NCI-H1694 treated with DMSO at 0.1 percent for 48 hours (cell line): ENCODE measurements around the gene SARNP.
"Not testable (repeated sequence)": the region's sequence is repeated elsewhere in the genome, so short reads cannot be mapped to it uniquely, and the experiment has no call there.

Source experiments
- DNase-seq: peaks from one replicate; lab custom pipeline; 2025; lab: John Stamatoyannopoulos, UW

Gene SARNP

GRCh38 chr12:55797068-55797467 is 20.5 kb downstream of the SARNP start:
- DNase-seq = peak; percentile 35

- DNase-seq = no peak
Observed at GRCh38 chr12:55795950-55796349, 21.6 kb downstream of the SARNP start.

GRCh38 chr12:55789893-55790292 is 27.6 kb downstream of the SARNP start:
- DNase-seq = no peak

- DNase-seq = no peak
Observed at GRCh38 chr12:55789171-55789570, 28.4 kb downstream of the SARNP start.

GRCh38 chr12:55788546-55788945 is 29.0 kb downstream of the SARNP start:
- no peak for DNase-seq

GRCh38 chr12:55780685-55781084 is 36.8 kb downstream of the SARNP start:
- no peak for DNase-seq

GRCh38 chr12:55777856-55778255 is 39.7 kb downstream of the SARNP start:
- no peak for DNase-seq

- peak; percentile 42 for DNase-seq
Observed at GRCh38 chr12:55771736-55772135, 45.8 kb downstream of the SARNP start.

GRCh38 chr12:55767156-55767555 is 50.4 kb downstream of the SARNP start:
- no peak for DNase-seq

- no peak for DNase-seq
Observed at GRCh38 chr12:55765736-55766290, 51.7 kb downstream of the SARNP start.

GRCh38 chr12:55762646-55763045 is 54.9 kb downstream of the SARNP start:
- DNase-seq = no peak

GRCh38 chr12:55760663-55761062 is 56.9 kb downstream of the SARNP start:
- no peak for DNase-seq

GRCh38 chr12:55758575-55758974 is 58.9 kb downstream of the SARNP start:
- not testable (repeated sequence) for DNase-seq

GRCh38 chr12:55757701-55758100 is 59.8 kb downstream of the SARNP start:
- no peak for DNase-seq

- no peak for DNase-seq
Observed at GRCh38 chr12:55755246-55755645, 62.3 kb downstream of the SARNP start.

GRCh38 chr12:55748230-55748993 is 69.1 kb downstream of the SARNP start:
- DNase-seq = no peak

- no peak for DNase-seq
Observed at GRCh38 chr12:55746913-55747231, 70.7 kb downstream of the SARNP start.

- DNase-seq = no peak
Observed at GRCh38 chr12:55746174-55746912, 71.2 kb downstream of the SARNP start.

GRCh38 chr12:55745361-55746173 is 72.0 kb downstream of the SARNP start:
- DNase-seq = no peak

- DNase-seq = no peak
Observed at GRCh38 chr12:55744340-55745030, 73.0 kb downstream of the SARNP start.

GRCh38 chr12:55743406-55744339 is 73.9 kb downstream of the SARNP start:
- DNase-seq = no peak
